ENCODE data around the gene PTGFRN. TPM values are rescaled to one million over a fixed set of nuclear protein-coding genes. Genes with fewer than 3 reads are reported as not detected.

The PTGFRN gene
- total RNA-seq, 2 donors from 2014 or later = 41.6 to 43.2 TPM

GRCh38 chr1:116957646-116958045 lies 47.9 kb downstream of the PTGFRN start:
- Histone ChIP-seq H3K27ac (ENCODE audit: low read depth, low read length) (no peak overlapping the region), H3K9me3 (ENCODE audit: control insufficient read depth, low read length) (no peaks in the 10 kb centered on the region), H3K9ac (ENCODE audit: extremely low read depth, low read length, poor library complexity, severe bottlenecking) (no peak overlapping the region), H3K27me3 (ENCODE audit: control insufficient read depth, insufficient read depth, low read length, poor library complexity, severe bottlenecking) (no peaks in the 10 kb centered on the region), H3K4me3 (ENCODE audit: low read length) (no peak overlapping the region), H3K36me3 (ENCODE audit: control insufficient read depth, insufficient read depth, low read length) (peaks cover 4% of the 10 kb centered on the region), H3K4me1 (ENCODE audit: control insufficient read depth, insufficient read depth, low read length) (no peaks in the 10 kb centered on the region)
- Mint-ChIP-seq H3K36me3 (ENCODE audit: low read depth) (peaks cover 7% of the 10 kb centered on the region), H3K4me3 (no peak overlapping the region), H3K27me3 (ENCODE audit: insufficient read depth) (no peaks in the 10 kb centered on the region), H3K27ac (no peak overlapping the region), H3K4me1 (no peaks in the 10 kb centered on the region), H3K9me3 (no peaks in the 10 kb centered on the region)
- TF ChIP-seq CTCF (conservative IDR thresholded peaks at IDR 0.05) = no peak
- no peak for DNase-seq
- WGBS, 2 experiments (ENCODE audit: insufficient coverage in 1 of 2, insufficient read length in 1 of 2) = 92 to 93% methylated on average over 2 to 3 of the region's 4 CpGs

GRCh38 chr1:116958110-116958509 lies 48.4 kb downstream of the PTGFRN start:
- Mint-ChIP-seq H3K4me3 (no peak overlapping the region), H3K27ac (no peak overlapping the region), H3K9me3 (no peaks in the 10 kb centered on the region), H3K4me1 (no peaks in the 10 kb centered on the region), H3K36me3 (ENCODE audit: low read depth) (peaks cover 6% of the 10 kb centered on the region), H3K27me3 (ENCODE audit: insufficient read depth) (no peaks in the 10 kb centered on the region)
- no peaks in the 10 kb centered on the region for H3K27me3 ChIP-seq (ENCODE audit: control insufficient read depth, insufficient read depth, low read length, poor library complexity, severe bottlenecking)
- H3K27ac ChIP-seq (ENCODE audit: low read depth, low read length) = no peak overlapping the region
- H3K36me3 ChIP-seq (ENCODE audit: control insufficient read depth, insufficient read depth, low read length) = peaks cover 9% of the 10 kb centered on the region
- no peak for DNase-seq
- no peaks in the 10 kb centered on the region for H3K9me3 ChIP-seq (ENCODE audit: control insufficient read depth, low read length)
- no peak overlapping the region for H3K4me3 ChIP-seq (ENCODE audit: low read length)
- WGBS, 2 experiments (ENCODE audit: insufficient coverage in 1 of 2, insufficient read length in 1 of 2) = 75 to 92% methylated on average over 2 to 4 of the region's 4 CpGs
- H3K4me1 ChIP-seq (ENCODE audit: control insufficient read depth, insufficient read depth, low read length) = no peaks in the 10 kb centered on the region
- no peak for TF ChIP-seq CTCF (conservative IDR thresholded peaks at IDR 0.05)
- no peak overlapping the region for H3K9ac ChIP-seq (ENCODE audit: extremely low read depth, low read length, poor library complexity, severe bottlenecking)

GRCh38 chr1:116958977-116959376 lies 49.3 kb downstream of the PTGFRN start:
- no peaks in the 10 kb centered on the region for H3K27me3 Mint-ChIP-seq (ENCODE audit: insufficient read depth)
- H3K9me3 ChIP-seq (ENCODE audit: control insufficient read depth, low read length) = no peaks in the 10 kb centered on the region
- no peaks in the 10 kb centered on the region for H3K27me3 ChIP-seq (ENCODE audit: control insufficient read depth, insufficient read depth, low read length, poor library complexity, severe bottlenecking)
- no peaks in the 10 kb centered on the region for H3K4me1 Mint-ChIP-seq
- peaks cover 6% of the 10 kb centered on the region for H3K36me3 Mint-ChIP-seq (ENCODE audit: low read depth)
- H3K4me1 ChIP-seq (ENCODE audit: control insufficient read depth, insufficient read depth, low read length) = no peaks in the 10 kb centered on the region
- H3K4me3 Mint-ChIP-seq = no peak overlapping the region
- peaks cover 9% of the 10 kb centered on the region for H3K36me3 ChIP-seq (ENCODE audit: control insufficient read depth, insufficient read depth, low read length)
- 91 to 100% methylated on average over 1 to 2 of the region's 2 CpGs for WGBS, 2 experiments (ENCODE audit: insufficient coverage in 1 of 2, insufficient read length in 1 of 2)
- H3K27ac ChIP-seq (ENCODE audit: low read depth, low read length) = no peak overlapping the region
- H3K9me3 Mint-ChIP-seq = no peaks in the 10 kb centered on the region
- no peak for DNase-seq
- no peak overlapping the region for H3K27ac Mint-ChIP-seq
- H3K4me3 ChIP-seq (ENCODE audit: low read length) = no peak overlapping the region
- no peak overlapping the region for H3K9ac ChIP-seq (ENCODE audit: extremely low read depth, low read length, poor library complexity, severe bottlenecking)
- TF ChIP-seq CTCF (conservative IDR thresholded peaks at IDR 0.05) = no peak
